Liver (tissue), 9 donors: Measurements from ENCODE around the gene SCOC. TPM values are rescaled to one million over a fixed set of nuclear protein-coding genes. Genes with fewer than 3 reads are reported as not detected.

Experiments
- DNase-seq: peaks from one replicate; pipeline ENCODE4 v3.0.0-alpha.2; 2017; ENCODE audit warnings: low spot score
- H3K27ac ChIP-seq, 2 donors: one replicate each; pipeline ENCODE4 v1.7.0; 2013; ENCODE audit warnings: inconsistent platforms in 2 of 2, low read length in 2 of 2, control low read depth in 1 of 2, low read depth in 1 of 2, mild to moderate bottlenecking in 1 of 2
- H3K27me3 ChIP-seq, 4 donors: one replicate each; pipeline versions ENCODE4 v1.6.1 to v1.7.0; 2013; ENCODE audit warnings: low read length in 3 of 4, inconsistent platforms in 1 of 4, mild to moderate bottlenecking in 1 of 4, moderate library complexity in 1 of 4; ENCODE audit not compliant: control insufficient read depth in 4 of 4, insufficient read depth in 4 of 4
- H3K36me3 ChIP-seq, 4 donors: one replicate each; pipeline versions ENCODE4 v1.6.1 to v1.7.0; 2013; ENCODE audit warnings: low read length in 3 of 4, mild to moderate bottlenecking in 3 of 4, low read depth in 1 of 4, moderate library complexity in 1 of 4; ENCODE audit not compliant: control insufficient read depth in 4 of 4, insufficient read depth in 3 of 4
- H3K4me1 ChIP-seq, 4 donors: one replicate each; pipeline versions ENCODE4 v1.6.1 to v1.7.0; 2013; ENCODE audit warnings: low read length in 3 of 4, mild to moderate bottlenecking in 3 of 4, moderate library complexity in 1 of 4; ENCODE audit not compliant: control insufficient read depth in 4 of 4, insufficient read depth in 4 of 4
- H3K4me3 ChIP-seq, 3 donors: one replicate each; pipeline versions ENCODE4 v1.6.1 to v1.7.0; 2013; ENCODE audit warnings: low read length in 3 of 3, control low read depth in 1 of 3, low read depth in 1 of 3, mild to moderate bottlenecking in 1 of 3
- H3K9ac ChIP-seq, 2 donors: one replicate each; pipeline ENCODE4 v1.7.0; 2013; ENCODE audit warnings: low read length in 2 of 2, mild to moderate bottlenecking in 2 of 2, moderate library complexity in 2 of 2, control low read depth in 1 of 2, low read depth in 1 of 2
- H3K9me3 ChIP-seq, 4 donors: one replicate each; pipeline versions ENCODE4 v1.6.1 to v1.7.0; 2013; ENCODE audit warnings: low read length in 3 of 4; ENCODE audit not compliant: control insufficient read depth in 4 of 4
- ATF3 ChIP-seq: IDR thresholded peaks from 2 replicates; pipeline ENCODE4 v1.6.1; 2016; ENCODE audit warnings: antibody characterized with exemption
- CTCF ChIP-seq: fragments of 150-350 bp; IDR thresholded peaks from 2 replicates; pipeline ENCODE4 v1.5.1; 2017; ENCODE audit warnings: improper control_type of control experiment, low read depth, low read length; ENCODE audit not compliant: missing input control
- FOXA1 ChIP-seq: IDR thresholded peaks from 2 replicates; pipeline ENCODE4 v1.6.1; 2016; ENCODE audit warnings: antibody characterized with exemption
- FOXA2 ChIP-seq: IDR thresholded peaks from 2 replicates; pipeline ENCODE4 v1.6.1; 2016; ENCODE audit warnings: antibody characterized with exemption
- GABPA ChIP-seq, 2 donors: IDR thresholded peaks in 1 of 2; conservative IDR thresholded peaks in 1 of 2; 2 replicates each; pipeline ENCODE4 v1.6.1; 2016; ENCODE audit warnings: antibody characterized with exemption in 2 of 2, mild to moderate bottlenecking in 1 of 2, moderate library complexity in 1 of 2
- HNF4A ChIP-seq, 2 donors: conservative IDR thresholded peaks; 2 replicates each; pipeline ENCODE4 v1.6.1; 2016; ENCODE audit warnings: antibody characterized with exemption in 2 of 2, mild to moderate bottlenecking in 2 of 2
- HNF4G ChIP-seq: IDR thresholded peaks from 2 replicates; pipeline ENCODE4 v1.6.1; 2016; ENCODE audit warnings: antibody characterized with exemption
- JUND ChIP-seq, 2 donors: IDR thresholded peaks; 2 replicates each; pipeline ENCODE4 v1.6.1; 2016; ENCODE audit warnings: antibody characterized with exemption in 2 of 2
- NR2F2 ChIP-seq: IDR thresholded peaks from 2 replicates; pipeline ENCODE4 v1.6.1; 2016; ENCODE audit warnings: antibody characterized with exemption
- RAD21 ChIP-seq, 2 donors: IDR thresholded peaks; 2 replicates each; pipeline ENCODE4 v1.6.1; 2016; ENCODE audit warnings: antibody characterized with exemption in 2 of 2, mild to moderate bottlenecking in 2 of 2
- RXRA ChIP-seq, 2 donors: IDR thresholded peaks; 2 replicates each; pipeline ENCODE4 v1.6.1; 2017 to 2018; ENCODE audit warnings: antibody characterized with exemption in 2 of 2, mild to moderate bottlenecking in 1 of 2
- SP1 ChIP-seq: IDR thresholded peaks from 2 replicates; pipeline ENCODE4 v1.6.1; 2018; ENCODE audit warnings: antibody characterized with exemption, mild to moderate bottlenecking
- YY1 ChIP-seq: IDR thresholded peaks from 2 replicates; pipeline ENCODE4 v1.6.1; 2016; ENCODE audit warnings: antibody characterized with exemption, mild to moderate bottlenecking
- WGBS: extraction: QIAGEN DNeasy Blood & Tissue Kit; methylation state at CpG from one replicate; pipeline ENCODE4 v1.1.7; 2013; 5-methylcytosine and 5-hydroxymethylcytosine counted together
- polyA plus RNA-seq, 2 donors: library from polyadenylated mRNA; stranded (reverse) in 1 of 2; unstranded in 1 of 2; fragments of 200-250 nt in 1 of 2; fragments of >200 nt in 1 of 2; fragmentation: Nextera tagmentation in 1 of 2; extraction: Ambion mirVana in 1 of 2; gene quantifications; one replicate each; pipeline versions ENCODE4 v1.2.1 to v1.2.3, GENCODE V29; 2013 to 2015
- total RNA-seq, 2 donors: library from RNA; depleted of rRNA; stranded (reverse); fragments of >200 nt; gene quantifications; one replicate each; pipeline ENCODE4 v1.2.3, GENCODE V29; 2014
- TF ChIP-seq, protein P1 (sequence below): IDR thresholded peaks from 2 replicates; pipeline ENCODE4 v1.6.1; 2016; ENCODE audit warnings: antibody characterized with exemption, mild to moderate bottlenecking
- TF ChIP-seq, protein P2 (sequence below): IDR thresholded peaks from 2 replicates; pipeline ENCODE4 v1.6.1; 2016; ENCODE audit warnings: antibody characterized with exemption
- TF ChIP-seq, protein P3 (sequence below): IDR thresholded peaks from 2 replicates; pipeline ENCODE4 v1.6.1; 2016; ENCODE audit warnings: antibody characterized with exemption
- donor health status: healthy.
- donor health status: healthy.
- donor health status: healthy.
- donor health status: healthy.
- donor health status: healthy.

Gene SCOC
- total and polyA plus RNA-seq, 4 donors, result 22.4 to 35.0 (median 27.2) TPM

- H3K4me3 ChIP-seq, result no peak overlapping the region
- TF ChIP-seq JUND (IDR thresholded peaks at IDR 0.05) (no peak), HNF4G (no peak), FOXA1 (no peak), ATF3 (no peak), FOXA2 (no peak), CTCF (no peak)
- TF ChIP-seq, protein P1, sequence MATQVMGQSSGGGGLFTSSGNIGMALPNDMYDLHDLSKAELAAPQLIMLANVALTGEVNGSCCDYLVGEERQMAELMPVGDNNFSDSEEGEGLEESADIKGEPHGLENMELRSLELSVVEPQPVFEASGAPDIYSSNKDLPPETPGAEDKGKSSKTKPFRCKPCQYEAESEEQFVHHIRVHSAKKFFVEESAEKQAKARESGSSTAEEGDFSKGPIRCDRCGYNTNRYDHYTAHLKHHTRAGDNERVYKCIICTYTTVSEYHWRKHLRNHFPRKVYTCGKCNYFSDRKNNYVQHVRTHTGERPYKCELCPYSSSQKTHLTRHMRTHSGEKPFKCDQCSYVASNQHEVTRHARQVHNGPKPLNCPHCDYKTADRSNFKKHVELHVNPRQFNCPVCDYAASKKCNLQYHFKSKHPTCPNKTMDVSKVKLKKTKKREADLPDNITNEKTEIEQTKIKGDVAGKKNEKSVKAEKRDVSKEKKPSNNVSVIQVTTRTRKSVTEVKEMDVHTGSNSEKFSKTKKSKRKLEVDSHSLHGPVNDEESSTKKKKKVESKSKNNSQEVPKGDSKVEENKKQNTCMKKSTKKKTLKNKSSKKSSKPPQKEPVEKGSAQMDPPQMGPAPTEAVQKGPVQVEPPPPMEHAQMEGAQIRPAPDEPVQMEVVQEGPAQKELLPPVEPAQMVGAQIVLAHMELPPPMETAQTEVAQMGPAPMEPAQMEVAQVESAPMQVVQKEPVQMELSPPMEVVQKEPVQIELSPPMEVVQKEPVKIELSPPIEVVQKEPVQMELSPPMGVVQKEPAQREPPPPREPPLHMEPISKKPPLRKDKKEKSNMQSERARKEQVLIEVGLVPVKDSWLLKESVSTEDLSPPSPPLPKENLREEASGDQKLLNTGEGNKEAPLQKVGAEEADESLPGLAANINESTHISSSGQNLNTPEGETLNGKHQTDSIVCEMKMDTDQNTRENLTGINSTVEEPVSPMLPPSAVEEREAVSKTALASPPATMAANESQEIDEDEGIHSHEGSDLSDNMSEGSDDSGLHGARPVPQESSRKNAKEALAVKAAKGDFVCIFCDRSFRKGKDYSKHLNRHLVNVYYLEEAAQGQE, result no peak
- TF ChIP-seq, protein P2, sequence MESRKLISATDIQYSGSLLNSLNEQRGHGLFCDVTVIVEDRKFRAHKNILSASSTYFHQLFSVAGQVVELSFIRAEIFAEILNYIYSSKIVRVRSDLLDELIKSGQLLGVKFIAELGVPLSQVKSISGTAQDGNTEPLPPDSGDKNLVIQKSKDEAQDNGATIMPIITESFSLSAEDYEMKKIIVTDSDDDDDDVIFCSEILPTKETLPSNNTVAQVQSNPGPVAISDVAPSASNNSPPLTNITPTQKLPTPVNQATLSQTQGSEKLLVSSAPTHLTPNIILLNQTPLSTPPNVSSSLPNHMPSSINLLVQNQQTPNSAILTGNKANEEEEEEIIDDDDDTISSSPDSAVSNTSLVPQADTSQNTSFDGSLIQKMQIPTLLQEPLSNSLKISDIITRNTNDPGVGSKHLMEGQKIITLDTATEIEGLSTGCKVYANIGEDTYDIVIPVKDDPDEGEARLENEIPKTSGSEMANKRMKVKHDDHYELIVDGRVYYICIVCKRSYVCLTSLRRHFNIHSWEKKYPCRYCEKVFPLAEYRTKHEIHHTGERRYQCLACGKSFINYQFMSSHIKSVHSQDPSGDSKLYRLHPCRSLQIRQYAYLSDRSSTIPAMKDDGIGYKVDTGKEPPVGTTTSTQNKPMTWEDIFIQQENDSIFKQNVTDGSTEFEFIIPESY, result no peak
- no peaks in the 10 kb centered on the region for H3K9me3 ChIP-seq
- H3K9ac ChIP-seq, result no peak overlapping the region
- no peaks in the 10 kb centered on the region for H3K4me1 ChIP-seq
- DNase-seq, result no peak
- no peaks in the 10 kb centered on the region for H3K36me3 ChIP-seq
- no peak overlapping the region for H3K27ac ChIP-seq
- no peaks in the 10 kb centered on the region for H3K27me3 ChIP-seq
Measured at GRCh38 chr4:140333523-140333922, 39.9 kb upstream of the SCOC start.

- no peak for DNase-seq
- 96% methylated on average over 1 of the region's 1 CpG for WGBS
- no peak overlapping the region for H3K4me3 ChIP-seq
- no peak overlapping the region for H3K9ac ChIP-seq
- TF ChIP-seq FOXA2 (no peak), GABPA (IDR thresholded peaks at IDR 0.05 in 1 of 2, conservative IDR thresholded peaks at IDR 0.05 in 1 of 2) (no peak), SP1 (no peak), JUND (IDR thresholded peaks at IDR 0.05) (no peak), HNF4A (conservative IDR thresholded peaks at IDR 0.05) (no peak), RAD21 (IDR thresholded peaks at IDR 0.05) (no peak), RXRA (IDR thresholded peaks at IDR 0.05) (no peak), YY1 (no peak), CTCF (no peak), NR2F2 (no peak), FOXA1 (no peak)
- TF ChIP-seq, protein P1, result no peak
- TF ChIP-seq, protein P2, result no peak
- TF ChIP-seq, protein P3, sequence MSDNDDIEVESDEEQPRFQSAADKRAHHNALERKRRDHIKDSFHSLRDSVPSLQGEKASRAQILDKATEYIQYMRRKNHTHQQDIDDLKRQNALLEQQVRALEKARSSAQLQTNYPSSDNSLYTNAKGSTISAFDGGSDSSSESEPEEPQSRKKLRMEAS, result no peak
- H3K36me3 ChIP-seq, result no peaks in the 10 kb centered on the region
- H3K9me3 ChIP-seq, result no peaks in the 10 kb centered on the region
- no peaks in the 10 kb centered on the region for H3K27me3 ChIP-seq
- H3K4me1 ChIP-seq, result no peaks in the 10 kb centered on the region
- H3K27ac ChIP-seq, result no peak overlapping the region
Measured at GRCh38 chr4:140335076-140335475, 38.4 kb upstream of the SCOC start.
